Activated CD4-positive, alpha-beta T cell treated with anti-CD3 and anti-CD28 coated beads, Interleukin-2, amount 50 U/mL, for 16 hours (primary cell): ENCODE measurements around the gene DRC7.
A peak's percentile ranks its signal among the peaks of the same experiment; 100 is the strongest.
"Not testable (repeated sequence)": the region's sequence is repeated elsewhere in the genome, so short reads cannot be mapped to it uniquely, and the experiment has no call there.

Experiments used
- DNase-seq: peaks from one replicate; pipeline ENCODE4 v3.0.0-alpha.2; 2020

Gene DRC7

GRCh38 chr16:57695680-57696069, 1.1 kb downstream of the DRC7 start:
- DNase-seq: no peak

- no peak for DNase-seq
Observed at GRCh38 chr16:57696240-57696639, 1.6 kb downstream of the DRC7 start.

GRCh38 chr16:57697896-57698537, 3.4 kb downstream of the DRC7 start:
- no peak for DNase-seq

GRCh38 chr16:57698812-57699405, 4.3 kb downstream of the DRC7 start:
- no peak for DNase-seq

GRCh38 chr16:57699481-57699880, 4.9 kb downstream of the DRC7 start:
- no peak for DNase-seq

GRCh38 chr16:57699899-57700298, 5.3 kb downstream of the DRC7 start:
- DNase-seq: no peak

- no peak for DNase-seq
Observed at GRCh38 chr16:57700781-57701551, 6.4 kb downstream of the DRC7 start.

GRCh38 chr16:57701759-57702371, 7.3 kb downstream of the DRC7 start:
- no peak for DNase-seq

GRCh38 chr16:57703416-57704010, 8.9 kb downstream of the DRC7 start:
- DNase-seq: no peak

GRCh38 chr16:57704011-57704904, 9.7 kb downstream of the DRC7 start:
- no peak for DNase-seq

- DNase-seq: no peak
Observed at GRCh38 chr16:57704905-57705852, 10.6 kb downstream of the DRC7 start.

- DNase-seq: no peak
Observed at GRCh38 chr16:57706717-57707116, 12.1 kb downstream of the DRC7 start.

- no peak for DNase-seq
Observed at GRCh38 chr16:57707331-57707730, 12.7 kb downstream of the DRC7 start.

- DNase-seq: no peak
Observed at GRCh38 chr16:57708168-57708567, 13.6 kb downstream of the DRC7 start.

- DNase-seq: no peak
Observed at GRCh38 chr16:57709663-57710062, 15.1 kb downstream of the DRC7 start.

- no peak for DNase-seq
Observed at GRCh38 chr16:57711346-57711745, 16.7 kb downstream of the DRC7 start.

- DNase-seq: no peak
Observed at GRCh38 chr16:57711993-57712392, 17.4 kb downstream of the DRC7 start.

- DNase-seq: not testable (repeated sequence)
Observed at GRCh38 chr16:57712569-57712968, 18.0 kb downstream of the DRC7 start.

GRCh38 chr16:57713596-57713995, 19.0 kb downstream of the DRC7 start:
- no peak for DNase-seq

- no peak for DNase-seq
Observed at GRCh38 chr16:57714047-57714446, 19.4 kb downstream of the DRC7 start.

GRCh38 chr16:57720142-57720575, 25.6 kb downstream of the DRC7 start:
- peak; percentile 50 for DNase-seq
